Measurements from ENCODE around the gene FATE1.
"Not testable (repeated sequence)": the region's sequence is repeated elsewhere in the genome, so short reads cannot be mapped to it uniquely, and the experiment has no call there.

FATE1 gene, protein sequence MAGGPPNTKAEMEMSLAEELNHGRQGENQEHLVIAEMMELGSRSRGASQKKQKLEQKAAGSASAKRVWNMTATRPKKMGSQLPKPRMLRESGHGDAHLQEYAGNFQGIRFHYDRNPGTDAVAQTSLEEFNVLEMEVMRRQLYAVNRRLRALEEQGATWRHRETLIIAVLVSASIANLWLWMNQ

DNA sequence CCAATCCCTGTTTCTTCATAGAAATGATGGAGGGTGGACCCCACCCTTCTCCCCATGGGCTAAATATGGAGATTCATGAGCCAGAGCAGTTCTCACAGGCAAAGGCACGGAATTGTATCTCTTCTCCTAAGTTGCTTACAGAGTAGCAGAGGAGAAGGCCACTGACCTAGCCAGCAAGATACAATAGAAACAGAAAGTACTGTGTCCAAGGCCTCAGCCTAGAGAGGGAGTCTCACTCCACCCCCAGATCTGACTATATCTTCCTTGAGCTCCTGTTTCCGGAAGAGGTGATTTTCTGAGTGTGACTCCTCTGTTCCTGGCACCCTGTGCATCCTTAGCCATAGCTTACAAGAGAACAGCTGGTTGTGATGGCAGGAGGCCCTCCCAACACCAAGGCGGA lies at the start of gene FATE1:
Gene FATE1, plus strand, starts transcription at position 284 of the 400 bp plus-strand sequence. Its CDS starts 85 bp downstream, at position 369.
- no peak for DNase-seq (ENCODE audit: low read depth in 4 of 4, low spot score in 1 of 4)

DNA sequence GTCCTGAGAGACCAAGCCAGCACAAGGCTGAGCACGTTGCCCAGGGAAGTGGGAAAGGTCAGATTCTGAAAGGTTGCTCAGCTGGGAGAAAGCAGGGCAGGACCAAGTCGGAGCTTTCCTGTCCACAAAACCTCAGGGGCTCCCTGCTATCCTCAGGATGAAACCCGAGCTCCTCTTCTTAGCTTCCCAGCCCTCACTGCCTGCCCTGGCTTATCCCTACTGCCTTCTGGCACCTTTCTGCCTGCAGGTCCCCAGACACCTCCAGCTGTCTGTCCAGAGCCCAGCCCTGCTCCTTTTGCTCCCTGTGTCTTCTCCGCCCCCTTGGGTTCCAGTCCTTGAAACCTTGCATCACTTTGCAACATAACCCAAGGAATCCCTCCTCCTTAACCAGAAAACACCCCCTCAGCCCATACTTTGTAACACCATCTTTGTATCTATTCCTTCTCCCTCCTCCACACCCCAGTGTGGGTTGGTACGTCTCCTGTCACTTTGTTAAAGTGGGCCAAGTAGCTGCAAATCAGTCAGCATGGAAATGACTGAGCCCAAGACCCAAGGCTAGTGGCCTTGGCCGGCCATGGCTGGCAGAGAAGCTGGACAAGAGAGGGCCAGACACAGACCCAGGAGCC lies 40.6 kb upstream of the FATE1 start:
- DNase-seq (ENCODE audit: low read depth in 4 of 4, low spot score in 1 of 4): no peak

DNA sequence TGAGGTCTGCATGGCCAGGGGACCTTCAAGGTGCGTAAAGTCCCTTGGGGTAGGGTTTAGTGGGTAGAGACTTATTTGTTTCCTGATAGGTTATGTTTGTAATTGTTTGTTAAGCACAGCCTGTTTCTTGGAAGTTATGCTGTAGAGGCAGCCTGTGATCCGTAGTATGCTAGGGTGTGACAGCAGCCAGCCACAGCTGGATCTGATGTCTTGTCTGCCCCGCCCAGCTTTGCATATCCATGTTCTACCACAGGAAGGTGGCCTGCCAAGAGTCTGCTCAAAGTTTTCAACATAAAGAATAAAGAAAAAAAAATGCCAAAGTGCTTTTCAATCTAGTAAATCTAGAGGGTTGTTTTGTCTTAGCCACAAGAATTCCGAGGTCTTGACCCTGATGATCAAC lies 39.6 kb upstream of the FATE1 start:
- DNase-seq (ENCODE audit: low read depth in 4 of 4, low spot score in 1 of 4): no peak

DNA sequence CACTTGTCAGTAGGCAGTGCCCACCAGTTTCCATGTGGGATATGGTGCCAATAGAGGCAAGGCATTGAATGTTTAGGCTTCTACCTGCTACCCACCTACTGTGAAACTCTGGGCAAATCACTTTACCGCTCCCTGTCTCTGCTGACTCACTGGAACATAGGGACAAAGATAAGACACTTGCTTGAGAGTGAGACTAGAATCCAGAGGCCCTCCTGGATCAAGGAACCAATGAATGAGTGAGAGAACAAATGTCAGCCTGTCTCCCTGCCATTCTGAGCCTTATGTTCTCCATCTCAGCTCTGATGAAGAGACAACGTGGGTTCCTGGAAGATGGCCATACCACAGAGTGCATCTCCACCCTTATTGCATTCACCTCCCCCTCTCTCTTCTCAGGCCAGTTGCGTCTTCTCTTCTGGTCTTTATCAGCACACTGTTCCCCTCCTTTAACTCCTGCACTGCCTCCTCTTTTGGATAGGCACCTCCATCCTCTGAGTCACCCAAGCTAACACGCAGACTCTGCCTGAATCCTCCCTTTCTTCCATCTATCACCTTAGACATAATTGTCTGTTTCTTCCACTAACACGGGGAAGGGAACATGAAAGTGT lies 35.9 kb upstream of the FATE1 start:
- no peak for DNase-seq (ENCODE audit: low read depth in 4 of 4, low spot score in 1 of 4)

DNA sequence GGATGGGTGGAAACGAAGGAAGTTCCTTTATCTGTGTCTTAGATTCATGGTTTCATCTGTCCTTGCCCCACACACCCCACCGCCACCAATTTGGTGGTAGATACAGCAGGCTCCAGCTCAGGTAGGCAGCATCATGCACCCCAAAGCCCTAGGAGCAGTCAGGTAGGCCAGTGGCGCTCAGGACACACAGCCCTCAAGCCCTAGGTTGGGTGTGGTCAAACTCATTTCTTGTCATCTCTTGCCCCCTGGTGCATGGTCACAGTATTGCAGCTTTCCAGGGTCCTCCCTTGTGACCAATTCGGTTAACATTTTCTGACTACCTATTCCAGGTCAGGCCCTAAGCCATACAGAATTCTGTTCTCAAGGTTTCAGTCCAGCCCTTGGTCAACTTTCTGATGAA lies 35.0 kb upstream of the FATE1 start:
- peak; percentile 24 to 43 (median 29) for DNase-seq (ENCODE audit: low read depth in 4 of 4, low spot score in 1 of 4)

DNA sequence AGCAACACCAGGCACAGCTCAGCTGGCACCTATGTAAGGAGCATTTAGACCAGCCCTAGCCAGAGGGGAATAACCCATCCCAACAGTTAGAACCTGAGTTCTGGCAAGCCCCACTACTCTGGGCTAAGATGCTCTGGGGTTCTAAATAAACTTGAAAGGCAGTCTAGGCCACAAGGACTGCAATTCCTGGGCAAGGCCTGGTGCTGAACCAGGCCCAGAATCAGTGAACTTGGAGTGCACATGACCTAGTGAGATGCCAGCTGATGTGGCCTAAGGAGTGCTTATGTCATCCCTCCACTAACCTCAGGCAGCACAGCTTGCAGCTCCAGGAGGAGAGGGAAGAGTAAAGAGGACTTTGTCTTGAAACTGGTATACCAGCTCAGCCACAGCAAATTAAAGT lies 28.2 kb upstream of the FATE1 start:
- DNase-seq (ENCODE audit: low read depth in 4 of 4, low spot score in 1 of 4): no peak

DNA sequence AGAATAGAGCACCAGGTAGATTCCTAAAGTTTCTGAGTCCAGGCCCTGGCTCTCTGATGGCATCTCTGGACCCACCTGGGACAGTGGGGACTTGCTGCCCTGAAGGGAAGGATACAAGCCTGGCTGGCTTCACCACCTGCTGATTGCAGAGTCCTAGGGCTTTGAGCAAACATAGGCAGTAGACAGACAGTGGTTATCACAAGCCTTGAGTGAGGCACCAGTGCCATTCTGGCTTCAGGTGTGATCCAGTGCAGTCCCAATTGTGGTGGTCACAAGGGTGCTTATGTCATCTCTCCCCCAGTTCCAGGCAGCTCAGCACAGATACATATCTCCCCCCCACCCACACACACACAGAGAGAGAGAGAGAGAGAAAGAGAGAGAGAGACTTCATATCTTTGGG lies 27.1 kb upstream of the FATE1 start:
- no peak for DNase-seq (ENCODE audit: low read depth in 4 of 4, low spot score in 1 of 4)

DNA sequence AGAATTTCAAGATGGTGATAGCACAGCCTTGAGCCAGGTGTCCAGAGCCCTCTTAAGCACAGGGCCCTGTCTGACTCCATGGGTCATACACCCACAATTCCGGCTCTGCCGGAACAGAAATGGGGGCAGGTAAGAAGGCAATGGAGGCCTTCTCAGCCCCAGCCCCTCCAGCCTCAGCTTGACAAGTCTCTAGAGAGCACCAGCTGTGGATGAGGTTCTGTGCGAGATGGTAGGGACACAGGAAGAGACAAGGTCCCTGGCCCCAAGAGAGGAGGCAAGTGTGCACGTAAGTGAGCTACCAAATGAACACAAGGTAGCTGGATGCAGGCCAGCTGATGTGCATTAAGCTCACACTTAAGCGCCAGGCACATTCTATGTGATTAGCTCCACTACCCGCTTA lies 23.0 kb upstream of the FATE1 start:
- no peak for DNase-seq (ENCODE audit: low read depth in 4 of 4, low spot score in 1 of 4)

DNA sequence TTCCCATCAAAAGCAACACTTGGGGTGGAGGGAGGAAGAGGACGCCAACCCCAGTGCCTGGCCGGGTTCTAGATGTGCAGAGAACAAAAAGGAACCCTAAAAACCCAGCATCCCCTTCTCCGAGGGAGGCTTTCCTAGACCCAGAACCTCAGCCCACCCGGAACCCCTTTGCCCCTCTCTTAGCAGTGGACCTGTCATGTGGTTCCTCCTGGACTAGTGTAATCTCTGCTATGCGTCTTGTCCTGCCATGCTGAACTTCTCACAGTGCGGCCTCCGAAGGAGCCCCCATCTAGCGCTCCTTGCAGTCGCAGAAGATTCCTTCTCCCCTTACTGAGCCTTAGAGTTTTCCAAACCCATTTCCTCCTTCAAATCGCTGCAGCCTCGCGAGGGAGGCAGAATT lies 21.7 kb upstream of the FATE1 start:
- no peak for DNase-seq (ENCODE audit: low read depth in 4 of 4, low spot score in 1 of 4)

DNA sequence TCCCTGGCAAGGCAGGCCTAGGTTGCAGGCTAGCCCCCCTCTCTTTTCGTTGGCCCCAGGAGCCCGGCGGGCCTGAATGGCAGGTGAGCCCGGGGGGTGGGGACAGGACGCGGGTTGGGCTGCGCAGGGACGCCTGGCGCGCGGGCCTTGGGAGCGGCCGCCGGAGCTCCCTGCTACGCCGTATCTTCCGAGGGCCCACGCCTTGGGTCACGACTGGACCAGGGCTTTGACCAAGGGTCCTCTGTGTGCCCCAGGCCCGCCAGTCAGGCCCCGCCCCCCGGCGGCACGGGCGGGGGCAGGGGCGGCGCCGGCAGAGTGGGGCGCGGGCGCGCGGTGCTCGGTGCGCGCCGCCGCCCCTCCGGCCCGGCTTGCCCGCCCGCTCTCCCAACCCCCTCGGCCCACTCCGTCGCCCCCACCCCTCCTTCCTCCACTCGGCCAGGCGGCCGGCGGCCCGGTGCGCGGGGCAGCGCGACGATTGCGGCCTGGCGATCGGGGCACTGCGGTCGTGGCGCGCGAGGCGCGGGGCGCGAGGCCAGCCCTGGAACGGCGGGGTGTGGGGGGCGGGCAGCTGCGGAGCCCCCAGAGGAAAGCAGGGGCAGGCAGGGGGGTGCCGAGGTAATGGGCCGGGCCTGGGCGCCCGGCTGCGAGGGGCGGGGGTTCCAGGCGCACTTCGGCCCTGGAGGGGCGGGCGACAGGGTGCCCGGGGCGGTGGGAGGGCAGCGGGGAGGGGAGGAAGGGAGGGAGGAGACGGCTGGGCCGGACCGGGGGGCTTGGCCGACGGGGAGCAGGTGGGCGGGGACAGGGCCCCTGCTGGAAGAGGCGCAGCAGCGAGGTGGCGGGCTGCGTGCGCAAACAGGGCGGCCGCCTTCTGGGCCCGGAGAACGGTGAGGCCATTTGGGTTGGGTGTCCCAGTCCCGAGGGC lies 20.9 kb upstream of the FATE1 start, which contains the start of gene PRRG3:
Gene PRRG3, plus strand, starts transcription at position 798 of the 922 bp plus-strand sequence. CDS start 3,357 bp downstream, outside the sequence.
- no peak for DNase-seq (ENCODE audit: low read depth in 4 of 4, low spot score in 1 of 4)

DNA sequence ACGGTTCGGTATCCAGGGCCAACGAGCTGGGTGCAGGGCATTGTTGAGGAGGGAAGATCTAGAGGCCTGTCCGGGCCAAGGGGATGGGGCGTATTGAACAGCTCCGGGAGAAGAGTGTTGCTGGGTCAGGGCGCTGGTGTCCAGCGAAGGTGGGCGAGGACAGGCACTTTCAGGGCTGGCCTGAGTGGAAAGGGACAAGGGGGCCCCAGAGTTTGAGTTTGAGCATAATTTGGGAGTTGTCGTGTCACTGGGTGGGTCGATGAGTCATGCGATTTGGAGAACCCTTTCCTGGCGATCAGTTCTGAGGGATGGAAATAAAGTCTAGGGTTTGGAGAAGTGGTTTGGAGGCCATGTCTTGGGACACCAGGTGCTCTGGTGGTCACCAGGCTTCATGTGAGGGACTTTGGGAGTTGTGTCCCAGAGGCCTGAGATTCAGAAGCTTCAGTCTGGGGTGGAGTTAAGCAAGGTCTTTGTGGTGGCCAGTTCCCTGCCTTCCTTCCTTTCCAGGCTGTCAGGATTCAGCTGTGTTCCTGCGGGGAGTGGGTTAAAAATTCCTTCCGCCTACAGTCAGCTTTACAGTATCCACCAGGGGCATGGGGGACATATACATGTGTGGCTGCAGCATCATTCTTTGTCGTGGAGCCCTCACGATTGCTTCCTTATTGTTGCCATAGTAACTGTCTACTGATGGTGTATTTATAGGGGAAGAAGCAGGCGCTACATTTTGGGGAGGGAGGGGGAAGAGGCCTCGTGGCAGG lies 20.1 kb upstream of the FATE1 start:
- DNase-seq (ENCODE audit: low read depth in 4 of 4, low spot score in 1 of 4): no peak

DNA sequence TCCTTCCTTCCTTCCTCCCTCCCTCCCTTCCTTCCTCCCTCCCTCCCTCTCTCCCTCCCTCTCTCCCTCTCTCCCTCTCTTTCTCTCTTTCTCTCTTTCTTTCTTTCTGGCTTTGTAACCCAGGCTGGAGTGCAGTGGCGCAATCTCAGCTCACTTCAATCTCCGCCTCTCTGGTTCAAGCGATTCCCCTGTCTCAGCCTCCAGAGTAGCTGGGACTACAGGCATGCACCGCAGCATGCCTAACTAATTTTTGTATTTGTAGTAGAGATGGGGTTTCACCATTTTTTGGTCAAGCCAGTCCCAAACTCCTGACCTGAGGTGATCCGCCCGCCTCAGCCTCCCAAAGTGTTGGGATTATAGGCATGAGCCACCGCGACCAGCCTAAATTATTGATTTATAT lies 18.8 kb upstream of the FATE1 start:
- DNase-seq (ENCODE audit: low read depth in 4 of 4, low spot score in 1 of 4): not testable (repeated sequence)

DNA sequence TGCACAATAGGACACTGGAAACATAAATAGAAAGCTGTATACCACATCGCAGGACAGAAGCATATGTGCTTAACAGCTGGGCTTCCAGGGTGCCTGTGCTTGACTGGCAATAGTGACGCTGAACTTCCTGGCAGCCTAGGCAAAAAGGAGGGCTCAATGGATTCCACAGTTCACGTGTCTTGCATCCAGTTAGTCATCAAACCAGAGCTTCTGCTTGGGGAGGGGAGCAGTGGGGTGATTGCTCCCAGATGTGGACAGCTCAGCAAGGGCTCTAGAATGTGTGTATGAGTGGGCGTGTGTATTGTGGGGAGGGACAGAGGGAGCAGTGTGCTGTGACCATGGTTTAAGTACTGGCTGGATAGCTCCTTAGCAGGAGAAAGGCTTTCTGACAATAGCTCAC lies 18.3 kb upstream of the FATE1 start:
- DNase-seq (ENCODE audit: low read depth in 4 of 4, low spot score in 1 of 4): no peak

DNA sequence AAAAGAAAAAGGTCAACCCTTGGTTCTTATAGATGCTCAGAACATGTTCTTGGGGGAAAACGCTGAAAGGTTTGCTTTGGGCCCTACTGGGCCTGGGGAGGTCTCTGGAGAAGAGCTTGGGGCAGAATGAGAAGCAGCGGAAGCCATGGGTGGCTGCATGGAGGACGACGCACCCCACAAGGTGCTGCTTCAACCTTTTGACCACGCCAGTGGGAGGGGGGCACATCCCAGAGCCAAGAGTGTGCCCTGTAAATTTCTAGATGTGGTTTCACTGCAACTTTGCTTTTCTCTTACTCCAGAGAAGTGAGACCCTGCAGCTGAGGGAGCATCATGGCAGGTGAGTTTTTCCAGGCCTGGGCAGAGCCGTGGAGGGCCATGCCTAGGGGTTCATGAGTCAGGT lies 17.4 kb upstream of the FATE1 start:
- DNase-seq (ENCODE audit: low read depth in 4 of 4, low spot score in 1 of 4): no peak

DNA sequence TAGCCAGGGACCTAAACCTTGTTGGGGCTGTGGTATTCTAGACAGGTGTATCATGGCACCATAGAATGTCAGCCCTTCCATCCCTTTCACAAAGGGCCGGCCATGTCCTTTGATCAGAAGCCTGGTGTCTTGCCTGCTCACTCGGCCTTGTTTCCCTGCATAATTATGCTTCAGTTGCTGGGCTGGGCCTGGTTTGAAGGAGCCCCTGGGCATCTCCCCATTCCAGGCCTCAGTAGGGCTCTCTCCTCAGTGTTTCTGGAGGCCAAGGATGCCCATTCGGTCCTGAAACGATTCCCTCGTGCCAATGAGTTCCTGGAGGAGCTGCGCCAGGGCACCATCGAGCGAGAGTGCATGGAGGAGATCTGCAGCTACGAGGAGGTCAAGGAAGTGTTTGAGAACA lies 16.1 kb upstream of the FATE1 start:
- no peak for DNase-seq (ENCODE audit: low read depth in 4 of 4, low spot score in 1 of 4)

DNA sequence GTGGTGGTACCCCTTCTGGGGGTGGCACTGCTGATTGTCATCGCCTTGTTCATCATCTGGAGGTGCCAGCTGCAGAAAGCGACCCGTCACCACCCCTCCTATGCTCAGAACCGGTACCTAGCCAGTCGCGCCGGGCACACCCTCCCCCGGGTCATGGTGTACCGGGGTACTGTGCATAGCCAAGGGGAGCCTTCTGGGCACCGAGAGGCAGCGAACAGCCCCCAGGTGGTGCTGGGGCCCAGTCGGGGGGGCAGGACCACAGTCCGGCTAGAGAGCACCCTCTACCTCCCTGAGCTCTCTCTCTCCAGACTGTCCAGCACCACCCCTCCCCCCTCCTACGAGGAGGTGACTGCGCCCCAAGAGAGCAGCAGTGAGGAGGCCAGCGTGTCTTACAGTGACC lies 15.3 kb upstream of the FATE1 start:
- DNase-seq (ENCODE audit: low read depth in 4 of 4, low spot score in 1 of 4): no peak

DNA sequence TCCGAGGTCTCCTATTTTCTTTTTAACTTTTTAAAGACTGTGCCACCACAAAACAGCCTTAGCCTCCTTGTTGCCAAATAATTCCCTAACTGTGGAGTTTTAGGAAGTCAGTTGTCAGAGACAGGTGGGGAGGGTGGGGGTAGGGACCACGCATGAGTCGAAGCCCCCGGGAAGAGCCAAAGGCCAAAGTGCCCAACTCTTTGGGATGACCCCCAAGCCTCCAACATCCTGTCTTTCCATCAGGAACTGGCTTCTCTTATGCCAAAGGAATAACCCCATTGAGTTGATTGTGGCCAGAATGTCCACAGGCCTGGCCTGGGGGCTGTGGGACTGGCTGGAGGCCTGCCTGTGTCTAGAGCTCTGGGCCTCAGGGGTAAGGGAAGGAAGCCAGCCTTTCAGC lies 14.8 kb upstream of the FATE1 start:
- no peak for DNase-seq (ENCODE audit: low read depth in 4 of 4, low spot score in 1 of 4)

DNA sequence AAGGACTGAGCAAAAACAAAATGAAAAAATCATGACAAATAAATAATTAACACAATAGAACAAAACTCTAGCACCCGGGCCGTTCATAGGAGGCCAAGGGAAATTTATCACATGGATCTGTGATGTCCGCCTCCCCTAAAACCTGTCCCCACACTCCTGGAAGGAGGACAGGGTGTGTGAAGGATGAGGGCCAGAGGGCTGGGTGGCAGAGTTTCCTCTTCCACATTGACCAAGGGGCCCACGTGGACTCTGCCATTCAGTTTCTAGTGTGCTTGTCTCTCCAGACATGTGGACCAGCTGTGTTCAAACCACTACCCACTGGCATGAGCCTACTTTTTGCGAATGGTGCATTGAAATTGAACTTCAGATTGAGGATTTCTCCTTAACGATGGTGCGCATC lies 14.3 kb upstream of the FATE1 start:
- no peak for DNase-seq (ENCODE audit: low read depth in 4 of 4, low spot score in 1 of 4)

DNA sequence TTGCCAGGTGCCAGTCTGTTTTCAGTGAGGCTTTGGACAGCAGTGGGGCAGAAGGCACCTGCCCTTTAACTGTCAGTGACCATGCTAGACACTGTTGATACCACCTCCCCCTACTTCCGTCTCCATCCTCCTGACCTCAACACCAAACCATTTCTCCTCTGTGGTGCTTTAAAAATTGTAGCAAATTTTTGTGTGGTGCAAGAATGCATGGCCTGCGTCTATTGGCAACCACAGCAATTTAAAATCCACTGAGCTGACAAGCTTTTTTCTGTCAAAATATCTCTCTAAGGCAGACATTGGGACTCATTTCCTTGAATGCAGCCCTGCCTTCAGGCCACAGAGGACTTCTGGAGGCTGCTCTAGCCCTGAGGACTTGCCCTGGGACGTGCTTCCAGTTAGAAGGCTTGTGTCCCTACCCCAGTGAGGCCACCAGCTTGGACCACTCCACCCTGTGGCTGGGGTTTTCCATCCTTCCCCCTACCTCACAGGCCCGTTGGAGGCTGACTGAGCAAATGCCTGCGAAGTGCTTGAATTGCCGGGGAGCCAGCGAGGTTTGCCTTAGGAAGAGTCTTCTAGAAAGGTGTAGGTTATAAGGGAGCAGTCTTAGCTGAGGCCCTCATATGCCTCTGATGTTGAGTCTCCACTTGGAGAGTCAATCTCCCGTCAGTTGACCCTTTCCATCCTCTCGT lies 13.7 kb upstream of the FATE1 start:
- no peak for DNase-seq (ENCODE audit: low read depth in 4 of 4, low spot score in 1 of 4)

DNA sequence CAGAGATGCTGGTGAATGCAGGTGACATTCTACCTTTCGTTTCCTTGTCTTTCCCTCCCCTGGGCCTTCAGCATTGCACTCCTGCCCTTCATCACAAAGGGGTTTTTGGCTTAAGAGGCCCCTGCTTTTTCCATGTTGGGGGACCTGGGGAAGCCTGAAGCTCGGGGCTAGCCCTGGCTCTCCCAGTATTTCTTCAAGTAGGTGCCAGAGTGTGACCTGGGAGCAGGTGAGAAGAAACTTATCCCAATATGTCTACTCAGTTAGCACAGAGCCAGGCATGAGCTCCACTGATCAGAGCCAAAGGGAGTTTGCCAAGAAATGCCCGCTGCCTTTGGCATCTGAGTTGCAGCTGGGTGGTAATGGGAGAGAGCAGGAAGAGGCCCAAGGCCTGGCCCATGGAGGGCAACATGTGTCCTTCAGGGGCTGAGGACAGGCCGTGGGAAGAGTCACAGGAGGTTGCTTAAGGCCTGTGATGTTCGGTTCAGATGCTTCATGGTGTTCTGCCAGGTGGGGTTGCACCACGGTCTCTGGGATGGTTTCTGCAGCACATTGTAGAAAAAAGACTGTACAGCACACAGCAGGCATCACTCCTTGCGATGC lies 13.0 kb upstream of the FATE1 start:
- DNase-seq (ENCODE audit: low read depth in 4 of 4, low spot score in 1 of 4): no peak
